A549 treated with Hydrocortisone at 1 μM for 4 hours (cell line): Measurements from ENCODE around the gene MMRN2. TPM values are rescaled to one million over a fixed set of nuclear protein-coding genes. Genes with fewer than 3 reads are reported as not detected.

Experiments
- total RNA-seq: library from RNA; stranded (reverse); fragments of 200-300 nt; extraction: Qiagen RNA extraction; gene quantifications from 5 replicates; pipeline ENCODE4 v1.2.3, GENCODE V29; 2022

MMRN2 gene, protein sequence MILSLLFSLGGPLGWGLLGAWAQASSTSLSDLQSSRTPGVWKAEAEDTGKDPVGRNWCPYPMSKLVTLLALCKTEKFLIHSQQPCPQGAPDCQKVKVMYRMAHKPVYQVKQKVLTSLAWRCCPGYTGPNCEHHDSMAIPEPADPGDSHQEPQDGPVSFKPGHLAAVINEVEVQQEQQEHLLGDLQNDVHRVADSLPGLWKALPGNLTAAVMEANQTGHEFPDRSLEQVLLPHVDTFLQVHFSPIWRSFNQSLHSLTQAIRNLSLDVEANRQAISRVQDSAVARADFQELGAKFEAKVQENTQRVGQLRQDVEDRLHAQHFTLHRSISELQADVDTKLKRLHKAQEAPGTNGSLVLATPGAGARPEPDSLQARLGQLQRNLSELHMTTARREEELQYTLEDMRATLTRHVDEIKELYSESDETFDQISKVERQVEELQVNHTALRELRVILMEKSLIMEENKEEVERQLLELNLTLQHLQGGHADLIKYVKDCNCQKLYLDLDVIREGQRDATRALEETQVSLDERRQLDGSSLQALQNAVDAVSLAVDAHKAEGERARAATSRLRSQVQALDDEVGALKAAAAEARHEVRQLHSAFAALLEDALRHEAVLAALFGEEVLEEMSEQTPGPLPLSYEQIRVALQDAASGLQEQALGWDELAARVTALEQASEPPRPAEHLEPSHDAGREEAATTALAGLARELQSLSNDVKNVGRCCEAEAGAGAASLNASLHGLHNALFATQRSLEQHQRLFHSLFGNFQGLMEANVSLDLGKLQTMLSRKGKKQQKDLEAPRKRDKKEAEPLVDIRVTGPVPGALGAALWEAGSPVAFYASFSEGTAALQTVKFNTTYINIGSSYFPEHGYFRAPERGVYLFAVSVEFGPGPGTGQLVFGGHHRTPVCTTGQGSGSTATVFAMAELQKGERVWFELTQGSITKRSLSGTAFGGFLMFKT
- total RNA-seq = 1.0 to 1.2 TPM (median 1.1 TPM) in 5 replicates

DNA sequence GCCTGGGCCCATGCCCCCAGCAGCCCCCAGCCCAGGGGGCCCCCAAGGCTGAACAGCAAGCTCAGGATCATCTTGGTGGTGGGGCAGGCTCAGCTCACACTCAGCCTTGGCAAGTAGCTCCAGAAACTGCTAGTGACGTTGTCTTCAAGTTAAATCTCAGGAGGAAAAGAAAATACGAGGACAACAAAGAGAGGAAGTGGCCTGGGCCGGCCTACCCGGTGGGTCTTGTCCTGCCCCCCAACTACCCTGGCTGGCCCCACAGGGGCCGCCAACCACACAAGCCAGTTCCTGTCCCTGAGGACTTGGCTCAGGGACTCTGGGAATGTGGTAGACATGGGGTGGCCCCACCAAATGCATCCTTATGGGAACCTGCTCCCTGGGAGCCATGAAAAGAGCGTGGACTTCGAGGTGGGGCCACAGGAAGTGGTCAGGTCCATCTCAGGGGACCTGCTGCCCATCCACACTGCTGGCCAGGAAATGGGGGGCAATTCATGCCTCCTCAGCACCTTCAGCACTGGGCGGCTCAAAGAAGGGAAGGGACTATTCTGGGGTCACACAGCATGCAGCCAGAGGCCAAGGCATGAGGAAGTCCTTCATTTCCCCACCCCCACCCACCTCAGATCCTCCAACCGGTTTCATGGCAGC lies at the start of gene MMRN2:
MMRN2 (minus strand) TSS at position 145 of the 645 bp plus-strand sequence; CDS start at position 71, 74 bp downstream.

DNA sequence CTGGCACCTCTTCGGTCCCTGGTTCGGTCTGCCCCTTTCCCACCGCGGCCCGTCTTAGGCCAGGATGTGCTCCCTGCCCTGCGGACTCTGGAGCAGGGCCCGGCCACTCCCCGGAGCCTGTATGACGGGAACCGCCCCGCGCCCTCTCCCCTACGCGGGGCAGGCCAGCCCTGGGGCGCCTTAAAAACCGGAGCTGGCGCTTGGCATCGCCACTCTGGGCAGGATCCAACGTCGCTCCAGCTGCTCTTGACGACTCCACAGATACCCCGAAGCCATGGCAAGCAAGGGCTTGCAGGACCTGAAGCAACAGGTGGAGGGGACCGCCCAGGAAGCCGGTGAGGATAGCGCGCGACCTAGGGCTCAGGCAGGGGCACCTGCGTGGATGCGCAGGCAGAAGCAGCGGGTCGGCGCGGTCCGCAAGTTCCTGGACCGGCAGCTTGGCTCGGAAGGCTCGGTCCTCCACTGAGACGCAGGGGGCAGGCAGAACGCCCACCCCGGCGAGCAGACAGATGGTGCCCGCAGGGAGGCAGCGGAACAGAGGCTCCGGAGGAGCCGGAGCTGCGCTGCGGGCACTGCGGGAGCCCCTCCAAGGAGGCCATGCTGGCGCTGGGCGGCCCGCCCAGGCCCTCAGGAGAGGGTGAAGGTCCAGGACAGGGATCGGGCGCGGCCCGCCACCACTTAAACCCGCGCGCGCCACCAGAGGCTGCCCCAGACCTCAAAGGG lies 11.0 kb upstream of the MMRN2 start, which contains the start of gene ADIRF:
ADIRF (plus strand) TSS at position 212 of the 723 bp plus-strand sequence; CDS start at position 275, 63 bp downstream.

DNA sequence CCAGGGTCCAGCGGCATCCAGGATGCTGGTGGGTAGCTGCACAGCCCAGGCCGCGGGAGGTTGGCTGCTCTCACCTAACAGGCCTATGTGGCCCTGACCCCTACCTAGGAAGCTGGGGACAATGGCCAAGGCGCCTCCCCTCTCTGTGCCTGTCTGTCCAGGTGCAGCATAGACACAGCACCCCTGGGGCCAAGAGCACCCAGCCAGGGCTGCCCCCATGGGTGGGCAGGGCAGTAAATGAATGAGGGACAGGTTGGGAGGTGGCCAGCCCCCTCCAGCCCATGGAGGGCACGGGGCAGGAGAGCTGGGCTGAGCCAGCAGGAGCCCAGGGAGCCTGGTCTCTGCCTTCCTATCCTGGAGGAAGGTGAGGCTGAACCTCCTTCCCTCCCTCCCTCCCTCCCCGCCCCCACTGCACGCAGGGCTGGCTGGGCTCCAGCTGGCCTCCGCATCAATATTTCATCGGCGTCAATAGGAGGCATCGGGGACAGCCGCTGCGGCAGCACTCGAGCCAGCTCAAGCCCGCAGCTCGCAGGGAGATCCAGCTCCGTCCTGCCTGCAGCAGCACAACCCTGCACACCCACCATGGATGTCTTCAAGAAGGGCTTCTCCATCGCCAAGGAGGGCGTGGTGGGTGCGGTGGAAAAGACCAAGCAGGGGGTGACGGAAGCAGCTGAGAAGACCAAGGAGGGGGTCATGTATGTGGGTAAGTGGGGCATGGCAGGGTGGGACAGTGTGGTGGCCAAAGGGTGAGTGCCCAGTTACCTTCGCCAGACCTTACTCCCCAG lies 893 bp upstream of the MMRN2 start, which contains the start of gene SNCG:
SNCG (plus strand) TSS at position 484 of the 785 bp plus-strand sequence; CDS start at position 583, 99 bp downstream.

Other genes with a start within 250 kb of the MMRN2 start
- 20.1 to 33.1 TPM (median 23.8 TPM) in 5 replicates for gene BMPR1A, start 201.0 kb downstream of the MMRN2 start, total RNA-seq
- gene SNCG, start 984 bp upstream of the MMRN2 start, total RNA-seq = 10.1 to 15.2 TPM (median 13.5 TPM) in 5 replicates
- gene ADIRF, start 10.9 kb upstream of the MMRN2 start, total RNA-seq = 0.15 to 0.22 TPM in 2 of 5 replicates, not detected in the others
- 0.50 to 0.52 TPM in 2 of 5 replicates, not detected in the others for gene FAM25A, start 62.7 kb upstream of the MMRN2 start, total RNA-seq
- 85.0 to 111 TPM (median 100.0 TPM) in 5 replicates for gene GLUD1, start 137.2 kb upstream of the MMRN2 start, total RNA-seq
- gene SHLD2, start 137.6 kb upstream of the MMRN2 start, total RNA-seq = 23.7 to 32.8 TPM (median 25.2 TPM) in 5 replicates